Tibial artery (tissue), 4 donors: Measurements from ENCODE around the gene OTOS.

ENCODE experiments used
- DNase-seq, 2 donors: peaks; one replicate each; pipeline ENCODE4 v3.0.0-alpha.2; 2019
- H3K27ac ChIP-seq, 2 donors: fragments of 200-600 bp; sonication (generic) in 1 of 2; 1 replicate in 1 of 2; 2 replicates in 1 of 2; pipeline ENCODE4 v1.5.1; 2018 to 2019; ENCODE audit warnings: mild to moderate bottlenecking in 1 of 2
- H3K27me3 ChIP-seq, 2 donors: fragments of 200-600 bp; sonication (generic) in 1 of 2; one replicate each; pipeline versions ENCODE4 v1.5.1 to v1.6.0; 2016 to 2019
- H3K36me3 ChIP-seq, 3 donors: fragments of 200-600 bp; sonication (generic) in 2 of 3; one replicate each; pipeline ENCODE4 v1.5.1; 2016 to 2019; ENCODE audit warnings: mild to moderate bottlenecking in 2 of 3
- H3K4me1 ChIP-seq, 4 donors: fragments of 200-600 bp; sonication (generic) in 2 of 4; 1 replicate in 3 of 4; 2 replicates in 1 of 4; pipeline ENCODE4 v1.5.1; 2016 to 2019
- H3K4me3 ChIP-seq, 2 donors: fragments of 200-600 bp; sonication (generic) in 1 of 2; 1 replicate in 1 of 2; 2 replicates in 1 of 2; pipeline ENCODE4 v1.5.1; 2018 to 2019; ENCODE audit warnings: mild to moderate bottlenecking in 2 of 2
- H3K9me3 ChIP-seq, 3 donors: fragments of 200-600 bp; sonication (generic) in 1 of 3; one replicate each; pipeline ENCODE4 v1.5.1; 2016 to 2019
- CTCF ChIP-seq, 2 experiments: fragments of 200-600 bp in 1 of 2; fragments of 450-650 bp in 1 of 2; IDR thresholded peaks; one replicate each; pipeline ENCODE4 v1.5.1; 2017 to 2019; ENCODE audit warnings: antibody characterized with exemption in 2 of 2, mild to moderate bottlenecking in 1 of 2, moderate library complexity in 1 of 2
- intact Hi-C: fragments of 100-400 bp; cut with DNase I; formaldehyde crosslinking; loops from one replicate; pipeline ENCODE4 v1.15.0; 2023; ENCODE audit warnings: low total_unique reads

The OTOS gene

GRCh38 chr2:240160291-240161086 is 20.0 kb upstream of the OTOS start:
- intact Hi-C loops: no loop called here
- Histone ChIP-seq H3K4me3 (no peak overlapping the region), H3K9me3 (no peaks in the 10 kb centered on the region), H3K36me3 (no peaks in the 10 kb centered on the region), H3K27me3 (peaks cover 0 to 13% of the 10 kb centered on the region in 2 donors), H3K4me1 (no peaks in the 10 kb centered on the region), H3K27ac (no peak overlapping the region)
- DNase-seq: no peak
- TF ChIP-seq CTCF (IDR thresholded peaks at IDR 0.05): no peak

GRCh38 chr2:240159251-240159839 is 18.9 kb upstream of the OTOS start:
- DNase-seq: no peak
- TF ChIP-seq CTCF (IDR thresholded peaks at IDR 0.05): no peak
- Histone ChIP-seq H3K4me1 (no peaks in the 10 kb centered on the region), H3K4me3 (no peak overlapping the region), H3K9me3 (no peaks in the 10 kb centered on the region), H3K27me3 (peaks cover 0 to 14% of the 10 kb centered on the region in 2 donors), H3K27ac (no peak overlapping the region), H3K36me3 (no peaks in the 10 kb centered on the region)
- intact Hi-C loops: loop anchor here (10.0 kb wide), 1 partner anchor 75 kb away; no protein-coding TSS in a partner anchor

GRCh38 chr2:240157147-240157470 is 16.7 kb upstream of the OTOS start:
- intact Hi-C loops: loop anchor here (10.0 kb wide), 1 partner anchor 72 kb away; no protein-coding TSS in a partner anchor
- DNase-seq: no peak
- peaks cover 0 to 5% (median 0%) of the 10 kb centered on the region in 3 donors for H3K9me3 ChIP-seq
- peaks cover 0 to 16% of the 10 kb centered on the region in 2 donors for H3K27me3 ChIP-seq
- no peak overlapping the region for H3K4me3 ChIP-seq
- no peak overlapping the region for H3K27ac ChIP-seq
- H3K4me1 ChIP-seq: no peaks in the 10 kb centered on the region
- TF ChIP-seq CTCF (IDR thresholded peaks at IDR 0.05): no peak
- H3K36me3 ChIP-seq: no peaks in the 10 kb centered on the region

GRCh38 chr2:240156435-240157146 is 16.1 kb upstream of the OTOS start:
- no peaks in the 10 kb centered on the region for H3K36me3 ChIP-seq
- DNase-seq: no peak
- intact Hi-C loops: loop anchor here (10.0 kb wide), 1 partner anchor 72 kb away; no protein-coding TSS in a partner anchor
- peaks cover 0 to 5% (median 0%) of the 10 kb centered on the region in 3 donors for H3K9me3 ChIP-seq
- TF ChIP-seq CTCF (IDR thresholded peaks at IDR 0.05): no peak
- no peak overlapping the region for H3K27ac ChIP-seq
- no peak overlapping the region for H3K4me3 ChIP-seq
- H3K27me3 ChIP-seq: peaks cover 0 to 19% of the 10 kb centered on the region in 2 donors
- no peaks in the 10 kb centered on the region for H3K4me1 ChIP-seq

GRCh38 chr2:240155745-240156390 is 15.4 kb upstream of the OTOS start:
- intact Hi-C loops: loop anchor here (10.0 kb wide), 1 partner anchor 71 kb away; no protein-coding TSS in a partner anchor
- Histone ChIP-seq H3K4me3 (no peak overlapping the region), H3K9me3 (peaks cover 0 to 5% (median 0%) of the 10 kb centered on the region in 3 donors), H3K27me3 (peaks cover 0 to 26% of the 10 kb centered on the region in 2 donors), H3K4me1 (no peaks in the 10 kb centered on the region), H3K36me3 (no peaks in the 10 kb centered on the region), H3K27ac (no peak overlapping the region)
- DNase-seq: no peak
- no peak for TF ChIP-seq CTCF (IDR thresholded peaks at IDR 0.05)
